PC-3 (cell line): ENCODE measurements around the gene IL23R. TPM values are rescaled to one million over a fixed set of nuclear protein-coding genes. Genes with fewer than 3 reads are reported as not detected.
A peak's percentile ranks its signal among the peaks of the same experiment; 100 is the strongest.

ENCODE experiments used
- ATAC-seq: fragments of 200-7000 bp; cut with Tn5 transposase; 2 replicates; pipeline ENCODE4 v1.9.1; 2020; ENCODE audit warnings: mild to moderate bottlenecking, moderate library complexity
- Bru-seq: library from RNA; stranded (reverse); fragments of 400-500 nt; gene quantifications from one replicate; lab custom pipeline; 2021; lab: Mats Ljungman, UMichigan
- BruChase-seq, 2 experiments: library from RNA; stranded (reverse); fragments of 400-500 nt; gene quantifications; one replicate each; lab custom pipeline; 2021; lab: Mats Ljungman, UMichigan
- BruUV-seq: library from RNA; stranded (reverse); fragments of 400-500 nt; replicated peaks from 2 replicates; lab custom pipeline; 2021; lab: Mats Ljungman, UMichigan
- CTCF ChIA-PET: fragments of 300-600 bp; sonication (Branson Sonifier 250); formaldehyde crosslinking; loops from one replicate; lab custom pipeline; 2022; ENCODE audit warnings: antibody characterized with exemption; lab: Charles Lee
- POLR2A ChIA-PET: fragments of 300-600 bp; sonication (Branson Sonifier 250); formaldehyde crosslinking; loops from one replicate; lab custom pipeline; 2022; ENCODE audit warnings: antibody characterized with exemption; ENCODE audit not compliant: unreplicated experiment; lab: Charles Lee
- DNase-seq: peaks from one replicate; pipeline ENCODE4 v3.0.0-alpha.2; 2015
- H2AFZ ChIP-seq: fragments of 300-600 bp; sonication (generic); 2 replicates; pipeline ENCODE4 v1.6.0; 2016; ENCODE audit warnings: antibody characterized with exemption, low read length
- H3F3A ChIP-seq: fragments of 300-600 bp; sonication (generic); one replicate; pipeline ENCODE4 v1.6.0; 2017; ENCODE audit warnings: antibody characterized with exemption, low read length, control low read depth, mild to moderate bottlenecking; ENCODE audit not compliant: unreplicated experiment
- H3K27ac ChIP-seq: fragments of 300-600 bp; sonication (generic); 2 replicates; pipeline ENCODE4 v1.5.1; 2016; ENCODE audit warnings: mild to moderate bottlenecking, low read length
- H3K27me3 ChIP-seq: fragments of 300-600 bp; sonication (generic); 2 replicates; pipeline ENCODE4 v1.6.1; 2016; ENCODE audit warnings: low read length, mixed read lengths
- H3K36me3 ChIP-seq: fragments of 300-600 bp; sonication (generic); 2 replicates; pipeline ENCODE4 v1.6.1; 2016; ENCODE audit warnings: low read depth, mixed run types, low read length, mixed read lengths
- H3K4me1 ChIP-seq: fragments of 300-600 bp; sonication (generic); 2 replicates; pipeline ENCODE4 v1.5.1; 2016; ENCODE audit warnings: low read length; ENCODE audit not compliant: insufficient read depth
- H3K4me2 ChIP-seq: fragments of 300-600 bp; sonication (generic); 2 replicates; pipeline ENCODE4 v1.6.0; 2016; ENCODE audit warnings: low read length
- H3K4me3 ChIP-seq: fragments of 300-600 bp; sonication (generic); 2 replicates; pipeline ENCODE4 v1.5.1; 2016; ENCODE audit warnings: mild to moderate bottlenecking, low read length, mixed read lengths
- H3K79me2 ChIP-seq: fragments of 300-600 bp; sonication (generic); 2 replicates; pipeline ENCODE4 v1.6.1; 2017; ENCODE audit warnings: low read length, mixed read lengths
- H3K9ac ChIP-seq: fragments of 300-600 bp; sonication (generic); 2 replicates; pipeline ENCODE4 v1.6.0; 2016; ENCODE audit warnings: mild to moderate bottlenecking, low read length
- H3K9me2 ChIP-seq: fragments of 300-600 bp; sonication (generic); replicated peaks from 2 replicates; pipeline ENCODE4 v1.6.1; 2016; ENCODE audit warnings: mixed run types, low read length, mixed read lengths
- H3K9me3 ChIP-seq: fragments of 300-600 bp; sonication (generic); 2 replicates; pipeline ENCODE4 v1.6.1; 2016; ENCODE audit warnings: low read length, mixed read lengths
- H4K20me1 ChIP-seq: fragments of 300-600 bp; sonication (generic); 2 replicates; pipeline ENCODE4 v1.6.1; 2016; ENCODE audit warnings: low read length, mixed read lengths
- EZH2 ChIP-seq: fragments of 300-600 bp; sonication (generic); IDR thresholded peaks from one replicate; pipeline ENCODE4 v1.6.1; 2017; ENCODE audit warnings: antibody characterized with exemption, mild to moderate bottlenecking, low read length; ENCODE audit not compliant: unreplicated experiment
- EZH2phosphoT487 ChIP-seq: fragments of 300-600 bp; sonication (generic); IDR thresholded peaks from 2 replicates; pipeline ENCODE4 v1.6.1; 2018; ENCODE audit warnings: mild to moderate bottlenecking, antibody characterized with exemption, low read length, borderline replicate concordance
- intact Hi-C: fragments of 100-400 bp; cut with micrococcal nuclease; formaldehyde crosslinking; loops from 2 replicates; pipeline ENCODE4 v1.9.0; 2023
- long read RNA-seq: library from polyadenylated mRNA; unstranded; transcript quantifications from one replicate; pipeline ENCODE4 v2.0.0, GENCODE V29; 2021; ENCODE audit not compliant: unreplicated experiment
- total RNA-seq: library from RNA; depleted of rRNA; stranded (reverse); fragments of >200 nt; gene quantifications from 2 replicates; pipeline ENCODE4 v1.2.3, GENCODE V29; 2014; rRNA removed
- TF ChIP-seq, protein P1 (sequence below): fragments of 300-600 bp; sonication (generic); conservative IDR thresholded peaks from 2 replicates; pipeline ENCODE4 v1.5.1; 2017; ENCODE audit warnings: antibody characterized with exemption, low read depth, mild to moderate bottlenecking, low read length

The IL23R gene, protein sequence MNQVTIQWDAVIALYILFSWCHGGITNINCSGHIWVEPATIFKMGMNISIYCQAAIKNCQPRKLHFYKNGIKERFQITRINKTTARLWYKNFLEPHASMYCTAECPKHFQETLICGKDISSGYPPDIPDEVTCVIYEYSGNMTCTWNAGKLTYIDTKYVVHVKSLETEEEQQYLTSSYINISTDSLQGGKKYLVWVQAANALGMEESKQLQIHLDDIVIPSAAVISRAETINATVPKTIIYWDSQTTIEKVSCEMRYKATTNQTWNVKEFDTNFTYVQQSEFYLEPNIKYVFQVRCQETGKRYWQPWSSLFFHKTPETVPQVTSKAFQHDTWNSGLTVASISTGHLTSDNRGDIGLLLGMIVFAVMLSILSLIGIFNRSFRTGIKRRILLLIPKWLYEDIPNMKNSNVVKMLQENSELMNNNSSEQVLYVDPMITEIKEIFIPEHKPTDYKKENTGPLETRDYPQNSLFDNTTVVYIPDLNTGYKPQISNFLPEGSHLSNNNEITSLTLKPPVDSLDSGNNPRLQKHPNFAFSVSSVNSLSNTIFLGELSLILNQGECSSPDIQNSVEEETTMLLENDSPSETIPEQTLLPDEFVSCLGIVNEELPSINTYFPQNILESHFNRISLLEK
- total RNA-seq (not detected in 2 replicates), Bru-seq, nascent RNA (percentile 6 among the genes with signal in this experiment), BruChase-seq, experiment 1, labeled RNA remaining after a 6-hour chase (percentile 7 among the genes with signal in this experiment), BruChase-seq, experiment 2, labeled RNA remaining after a 2-hour chase (percentile 11 among the genes with signal in this experiment)
- long read RNA-seq = 0 reads

DNA sequence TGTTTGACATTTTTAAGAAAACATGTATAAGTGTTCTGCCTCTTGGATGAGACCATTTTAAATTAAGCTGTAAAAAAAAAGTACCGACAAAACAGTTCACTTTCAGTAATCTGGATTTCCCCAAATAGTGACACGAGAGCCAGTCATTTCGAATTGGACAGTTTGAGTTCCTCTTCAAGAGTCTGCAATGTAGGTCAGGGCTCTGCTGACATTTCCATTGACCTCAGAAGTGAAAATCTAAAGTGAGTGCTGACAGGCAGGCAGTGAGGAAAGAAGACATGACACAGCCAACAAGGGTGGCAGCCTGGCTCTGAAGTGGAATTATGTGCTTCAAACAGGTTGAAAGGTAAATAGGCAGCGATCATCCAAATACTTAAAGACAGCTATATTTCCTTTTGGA is at the start of gene IL23R:
Gene IL23R, plus strand, starts transcription at position 259 of the 400 bp plus-strand sequence. CDS start 1,667 bp downstream, outside the sequence.
- H3K4me3 ChIP-seq = no peak within 1 kb of the TSS
- TF ChIP-seq EZH2 (no peak), EZH2phosphoT487 (no peak)
- TF ChIP-seq, protein P1, sequence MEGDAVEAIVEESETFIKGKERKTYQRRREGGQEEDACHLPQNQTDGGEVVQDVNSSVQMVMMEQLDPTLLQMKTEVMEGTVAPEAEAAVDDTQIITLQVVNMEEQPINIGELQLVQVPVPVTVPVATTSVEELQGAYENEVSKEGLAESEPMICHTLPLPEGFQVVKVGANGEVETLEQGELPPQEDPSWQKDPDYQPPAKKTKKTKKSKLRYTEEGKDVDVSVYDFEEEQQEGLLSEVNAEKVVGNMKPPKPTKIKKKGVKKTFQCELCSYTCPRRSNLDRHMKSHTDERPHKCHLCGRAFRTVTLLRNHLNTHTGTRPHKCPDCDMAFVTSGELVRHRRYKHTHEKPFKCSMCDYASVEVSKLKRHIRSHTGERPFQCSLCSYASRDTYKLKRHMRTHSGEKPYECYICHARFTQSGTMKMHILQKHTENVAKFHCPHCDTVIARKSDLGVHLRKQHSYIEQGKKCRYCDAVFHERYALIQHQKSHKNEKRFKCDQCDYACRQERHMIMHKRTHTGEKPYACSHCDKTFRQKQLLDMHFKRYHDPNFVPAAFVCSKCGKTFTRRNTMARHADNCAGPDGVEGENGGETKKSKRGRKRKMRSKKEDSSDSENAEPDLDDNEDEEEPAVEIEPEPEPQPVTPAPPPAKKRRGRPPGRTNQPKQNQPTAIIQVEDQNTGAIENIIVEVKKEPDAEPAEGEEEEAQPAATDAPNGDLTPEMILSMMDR = no peak
- POLR2A ChIA-PET = no interaction called here

DNA sequence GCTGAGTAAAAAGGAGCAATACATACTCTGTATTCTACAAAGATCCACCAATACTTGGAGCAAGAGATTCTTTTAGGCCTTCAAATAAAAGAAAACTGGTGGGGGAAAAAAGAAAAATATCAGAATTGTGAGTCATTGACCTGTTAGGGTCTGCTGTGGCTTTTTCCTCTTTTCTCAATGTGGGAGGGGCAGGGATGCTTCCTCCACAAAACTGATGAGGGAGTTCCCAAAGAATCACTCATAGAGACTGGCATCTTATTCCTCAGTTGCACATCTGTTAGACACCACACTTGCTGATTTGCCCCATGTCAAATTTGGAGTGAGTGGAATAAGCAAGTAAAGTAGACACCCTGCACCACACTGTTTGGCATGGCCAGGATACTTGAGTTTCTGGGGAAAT is 48.1 kb upstream of the IL23R start:
- POLR2A ChIA-PET = no interaction called here
- Histone ChIP-seq H3F3A (no peaks in the 10 kb centered on the region), H3K4me2 (no peak overlapping the region), H3K9me2 (no peaks in the 10 kb centered on the region), H3K36me3 (no peaks in the 10 kb centered on the region), H2AFZ (no peak overlapping the region), H4K20me1 (no peaks in the 10 kb centered on the region), H3K4me3 (no peak overlapping the region), H3K27ac (no peak overlapping the region), H3K9ac (no peak overlapping the region), H3K27me3 (no peaks in the 10 kb centered on the region), H3K4me1 (no peaks in the 10 kb centered on the region), H3K9me3 (no peaks in the 10 kb centered on the region), H3K79me2 (no peaks in the 10 kb centered on the region)
- intact Hi-C loops = no loop called here
- no peak for TF ChIP-seq EZH2
- TF ChIP-seq, protein P1 = no peak
- BruUV-seq = no TSS peak
- ATAC-seq (no peak), DNase-seq (peak; percentile 6)
- CTCF ChIA-PET = no interaction called here

More for the DNA sequence above, at the start of gene IL23R:
- BruUV-seq = no TSS peak
- intact Hi-C loops = no loop called here
- no peaks in the 10 kb centered on the region for H3K79me2 ChIP-seq
- no peak within 1 kb of the TSS for H3K4me2 ChIP-seq
- H2AFZ ChIP-seq = no peak within 1 kb of the TSS
- H3K9ac ChIP-seq = no peak within 1 kb of the TSS
- no peak within 1 kb of the TSS for H3K27ac ChIP-seq
- peaks cover 5% of the 10 kb centered on the region for H3F3A ChIP-seq
- no peaks in the 10 kb centered on the region for H3K27me3 ChIP-seq
- H3K9me2 ChIP-seq = no peaks in the 10 kb centered on the region
- DNase-seq (no peak), ATAC-seq (no peak)
- H4K20me1 ChIP-seq = no peaks in the 10 kb centered on the region
- no peaks in the 10 kb centered on the region for H3K9me3 ChIP-seq
- no peaks in the 10 kb centered on the region for H3K36me3 ChIP-seq
- H3K4me1 ChIP-seq = peaks cover 16% of the 10 kb centered on the region
- CTCF ChIA-PET = no interaction called here
